ENCODE measurements around the gene RGS12. TPM values are rescaled to one million over a fixed set of nuclear protein-coding genes. Genes with fewer than 3 reads are reported as not detected.

The RGS12 gene
- total and polyA plus RNA-seq, 2 of the 8 experiments (the other 6 are each of a cell fraction or from before 2014, with no cell fraction given), result 6.0 to 16.4 TPM

- no peak overlapping the region for H3K4me2 ChIP-seq (ENCODE audit: insufficient read depth in 1 of 2, low read depth in 2 of 2, low read length in 2 of 2)
Measured at GRCh38 chr4:3269105-3269927, 23.5 kb upstream of the RGS12 start.

More at GRCh38 chr4:3269105-3269927, 23.5 kb upstream of the RGS12 start:
- ChIA-PET POLR2A (ENCODE audit: partially characterized antibody) (interaction anchor here (1.3 to 1.7 kb wide), 2 partner anchors 13 to 21 kb away, joined by 3 to 4 read pairs; no protein-coding TSS in a partner anchor), CTCF (ENCODE audit: partially characterized antibody) (interaction anchor here (0.6 to 2.8 kb wide), 3 partner anchors 49 to 1322 kb away, joined by 3 to 10 read pairs (median 3); no protein-coding TSS in a partner anchor)
- Histone ChIP-seq H3K79me1 (ENCODE audit: low read depth, low read length) (no peaks in the 10 kb centered on the region), H3K4ac (replicated peaks; ENCODE audit: insufficient read length, low read depth, low read length) (no peak overlapping the region), H2BK20ac (ENCODE audit: low read length) (no peak overlapping the region), H2BK120ac (replicated peaks; ENCODE audit: low read depth, low read length) (no peak overlapping the region), H2AFZ (ENCODE audit: low read length) (no peak overlapping the region), H2BK5ac (ENCODE audit: low read depth, low read length) (no peak overlapping the region), H3K79me2 (ENCODE audit: control insufficient read depth in 1 of 2, insufficient read depth in 2 of 2, low read length in 2 of 2) (no peaks in the 10 kb centered on the region), H3K14ac (ENCODE audit: insufficient read length) (no peak overlapping the region), H4K91ac (replicated peaks; ENCODE audit: insufficient read length, low read length) (no peak overlapping the region), H2BK12ac (ENCODE audit: low read depth, low read length) (0 out of 2 replicates have a peak overlapping the region, but pooled peaks have one; percentile 27), H2AK5ac (ENCODE audit: low read depth, low read length) (no peak overlapping the region), H4K20me1 (replicated peaks in 1 of 2; ENCODE audit: control insufficient read depth in 1 of 2, insufficient read depth in 2 of 2, low read length in 2 of 2) (no peaks in the 10 kb centered on the region), H3K27me3 (replicated peaks in 1 of 4; ENCODE audit: control insufficient read depth in 3 of 4, extremely low read depth in 1 of 4, insufficient read depth in 3 of 4, low read length in 3 of 4) (no peaks in the 10 kb centered on the region), H3K27ac (ENCODE audit: low read depth, low read length) (no peak overlapping the region), H4K5ac (ENCODE audit: insufficient read length, low read depth, low read length) (no peak overlapping the region), H4K8ac (ENCODE audit: extremely low read depth, insufficient read depth, low read length) (no peak overlapping the region; the same call in 1 of the 2 replicates), H3K56ac (replicated peaks; ENCODE audit: insufficient read length, low read depth, low read length) (no peak overlapping the region), H3K4me3 (ENCODE audit: extremely low read depth in 1 of 4, insufficient read depth in 2 of 4, low read depth in 3 of 4, low read length in 4 of 4) (no peak overlapping the region), H3K4me1 (replicated peaks in 1 of 4; ENCODE audit: control insufficient read depth in 3 of 4, insufficient read depth in 4 of 4, low read length in 3 of 4) (peaks cover 0 to 6% (median 0%) of the 10 kb centered on the region in 4 experiments; a peak in 1 of 7 replicates), H3K9ac (replicated peaks in 1 of 4; ENCODE audit: extremely low read depth in 1 of 4, low read depth in 3 of 4, low read length in 3 of 4) (no peak overlapping the region), H2BK15ac (ENCODE audit: low read length) (no peak overlapping the region), H3K23me2 (ENCODE audit: low read depth, low read length) (no peaks in the 10 kb centered on the region), H3K36me3 (ENCODE audit: control insufficient read depth in 2 of 4, insufficient read depth in 4 of 4, low read length in 3 of 4) (no peaks in the 10 kb centered on the region), H3K23ac (ENCODE audit: insufficient read length) (no peak overlapping the region), H3K9me3 (ENCODE audit: insufficient read depth in 2 of 2, low read depth in 1 of 2, low read length in 1 of 2) (no peaks in the 10 kb centered on the region), H3K18ac (ENCODE audit: extremely low read depth, low read length) (no peak overlapping the region)
- FAIRE-seq (no peak), DNase-seq (ENCODE audit: low read depth in 1 of 2, low spot score in 2 of 2) (peak in 1 of 2 experiments; percentile 45)
- no peak for TF ChIP-seq RFX5 (IDR thresholded peaks at IDR 0.05; ENCODE audit: borderline replicate concordance, low read depth, low read length)
- 84% methylated on average over 16 of the region's 25 CpGs; no CpG with 5 or more reads in 1 of the 2 experiments for WGBS, 2 experiments (ENCODE audit: extremely low coverage in 1 of 2, insufficient coverage in 1 of 2, insufficient read length in 1 of 2, insufficient replicate concordance in 2 of 2, low coverage in 1 of 2, low lambda C conversion rate in 2 of 2, missing lambda C conversion rate in 1 of 2)

Measured in H1 (cell line).